NCI-H2171 treated with DMSO at 0.1 percent for 48 hours (cell line): Measurements from ENCODE around the gene NHERF2.

Source experiments
- DNase-seq: peaks from one replicate; lab custom pipeline; 2025; lab: John Stamatoyannopoulos, UW

The NHERF2 gene

GRCh38 chr16:2061023-2061422 lies 34.3 kb downstream of the NHERF2 start:
- no peak for DNase-seq

GRCh38 chr16:2061526-2061925 lies 34.8 kb downstream of the NHERF2 start:
- no peak for DNase-seq

GRCh38 chr16:2062801-2063200 lies 36.1 kb downstream of the NHERF2 start:
- DNase-seq = no peak

GRCh38 chr16:2063861-2064260 lies 37.2 kb downstream of the NHERF2 start:
- no peak for DNase-seq

- DNase-seq = no peak
Observed at GRCh38 chr16:2064368-2064945, 37.8 kb downstream of the NHERF2 start.

- DNase-seq = no peak
Observed at GRCh38 chr16:2066139-2066538, 39.4 kb downstream of the NHERF2 start.

- no peak for DNase-seq
Observed at GRCh38 chr16:2070576-2071453, 44.1 kb downstream of the NHERF2 start.

DNA sequence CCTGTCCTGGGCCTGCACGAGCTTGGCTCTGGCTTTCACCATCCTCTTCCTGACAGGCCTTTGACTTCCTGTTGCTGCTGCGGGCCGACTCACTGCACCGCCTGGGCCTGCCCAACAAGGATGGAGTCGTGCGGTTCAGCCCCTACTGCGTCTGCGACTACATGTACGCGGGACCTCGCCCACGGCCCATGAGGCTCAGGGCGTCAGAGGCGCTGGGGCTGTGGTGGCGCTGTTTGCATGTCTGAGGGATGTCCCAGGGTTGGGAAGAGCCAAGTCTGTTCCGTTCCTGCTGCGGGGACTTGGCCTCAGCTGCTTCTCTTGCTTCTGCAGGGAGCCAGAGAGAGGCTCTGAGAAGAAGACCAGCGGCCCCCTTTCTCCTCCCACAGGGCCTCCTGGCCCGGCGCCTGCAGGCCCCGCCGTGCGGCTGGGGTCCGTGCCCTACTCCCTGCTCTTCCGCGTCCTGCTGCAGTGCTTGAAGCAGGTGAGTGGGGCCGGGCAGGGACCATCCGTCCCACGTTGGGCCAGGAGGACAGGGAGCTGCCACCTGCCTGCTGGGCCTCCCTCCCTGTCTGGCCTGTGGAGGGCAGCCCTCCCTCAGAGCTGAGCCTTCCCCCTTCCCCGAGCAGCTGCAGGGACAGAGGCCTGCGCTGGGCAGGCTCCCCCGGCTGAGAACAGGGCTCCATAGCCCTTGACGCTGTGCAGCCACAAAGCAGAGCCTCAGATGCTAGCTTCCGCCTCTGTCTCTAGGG lies 44.9 kb downstream of the NHERF2 start:
- no peak for DNase-seq

- no peak for DNase-seq
Observed at GRCh38 chr16:2072926-2073325, 46.2 kb downstream of the NHERF2 start.

DNA sequence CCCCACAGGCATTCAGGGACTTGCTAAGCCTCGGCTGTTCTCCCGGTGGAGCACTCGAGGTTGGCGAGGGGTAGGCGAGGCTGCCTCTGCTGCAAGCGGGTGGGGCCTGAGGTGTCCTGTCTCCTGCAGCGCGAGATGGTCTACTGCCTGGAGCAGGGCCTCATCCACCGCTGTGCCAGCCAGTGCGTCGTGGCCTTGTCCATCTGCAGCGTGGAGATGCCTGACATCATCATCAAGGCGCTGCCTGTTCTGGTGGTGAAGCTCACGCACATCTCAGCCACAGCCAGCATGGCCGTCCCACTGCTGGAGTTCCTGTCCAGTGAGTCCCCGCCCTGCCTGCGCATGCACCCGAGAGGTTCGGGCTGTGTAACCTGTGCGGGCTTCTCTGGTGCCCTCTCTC lies 47.4 kb downstream of the NHERF2 start:
- DNase-seq = no peak

DNA sequence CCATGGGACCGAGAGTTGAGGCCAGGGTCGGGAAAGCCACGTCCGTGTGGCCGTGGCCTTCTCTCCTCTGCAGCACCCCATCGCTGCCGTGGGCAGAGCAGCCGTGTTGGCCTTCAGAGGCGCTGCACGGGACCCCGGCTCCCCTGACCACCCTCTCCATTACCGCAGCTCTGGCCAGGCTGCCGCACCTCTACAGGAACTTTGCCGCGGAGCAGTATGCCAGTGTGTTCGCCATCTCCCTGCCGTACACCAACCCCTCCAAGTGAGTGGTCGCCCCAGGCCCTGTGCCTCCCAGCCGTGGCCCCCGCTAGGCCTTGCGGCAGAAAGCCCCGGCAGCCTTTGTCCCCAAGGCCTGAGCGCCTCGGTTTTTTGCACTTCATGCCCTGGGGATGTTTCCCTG lies 48.9 kb downstream of the NHERF2 start:
- DNase-seq = no peak

DNA sequence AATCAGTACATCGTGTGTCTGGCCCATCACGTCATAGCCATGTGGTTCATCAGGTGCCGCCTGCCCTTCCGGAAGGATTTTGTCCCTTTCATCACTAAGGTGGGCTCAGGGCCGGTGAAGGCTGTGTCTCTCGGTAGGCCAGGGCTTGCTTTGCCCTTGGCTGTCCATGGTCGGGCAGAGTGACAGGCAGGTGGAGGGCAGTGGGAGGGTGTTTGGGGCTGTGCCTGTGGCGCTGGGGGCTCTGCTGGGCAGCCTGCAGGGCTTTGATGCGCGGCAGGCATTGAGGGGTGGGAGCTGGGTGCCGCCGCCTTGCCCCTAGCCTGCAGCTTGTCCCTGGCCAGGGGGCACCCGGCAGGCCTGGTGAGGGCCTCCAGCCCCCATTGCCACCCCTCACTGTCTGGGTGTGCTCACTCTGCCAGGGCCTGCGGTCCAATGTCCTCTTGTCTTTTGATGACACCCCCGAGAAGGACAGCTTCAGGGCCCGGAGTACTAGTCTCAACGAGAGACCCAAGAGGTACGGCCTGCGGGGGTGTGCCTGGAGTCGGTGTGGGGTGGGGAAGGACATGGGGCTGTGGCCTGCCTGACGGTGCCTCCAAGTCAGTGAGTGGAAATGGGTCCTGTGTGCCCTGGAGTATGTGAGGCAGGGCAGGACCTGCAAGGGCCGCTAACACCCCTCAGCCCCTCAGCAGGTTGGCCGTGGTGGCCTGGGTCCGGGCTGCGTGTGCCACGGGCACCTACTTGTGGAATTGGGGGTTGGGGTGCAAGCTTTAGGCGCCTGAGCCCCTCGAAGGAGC lies 49.6 kb downstream of the NHERF2 start:
- no peak for DNase-seq

GRCh38 chr16:2077016-2077415 lies 50.3 kb downstream of the NHERF2 start:
- no peak for DNase-seq

DNA sequence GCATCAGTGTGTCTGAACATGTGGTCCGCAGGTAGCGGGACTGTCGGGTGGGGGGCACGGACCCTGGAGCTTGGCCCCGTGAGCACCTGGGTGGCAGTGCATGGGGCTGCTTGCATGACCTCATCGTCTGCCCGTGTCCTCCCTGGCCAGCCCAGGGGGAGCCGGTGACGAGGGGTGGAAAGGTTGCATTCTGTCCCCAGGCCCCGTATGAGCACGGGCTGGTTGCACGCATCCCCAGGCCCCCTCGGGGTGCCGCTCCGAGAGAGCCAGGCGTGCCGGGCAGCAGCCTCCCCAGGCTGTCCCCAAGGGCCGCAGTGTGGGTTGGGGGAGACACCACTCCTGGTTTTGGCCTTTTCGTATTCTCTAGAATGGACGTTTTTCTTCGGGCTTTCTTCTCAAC lies 51.0 kb downstream of the NHERF2 start:
- DNase-seq = no peak

DNA sequence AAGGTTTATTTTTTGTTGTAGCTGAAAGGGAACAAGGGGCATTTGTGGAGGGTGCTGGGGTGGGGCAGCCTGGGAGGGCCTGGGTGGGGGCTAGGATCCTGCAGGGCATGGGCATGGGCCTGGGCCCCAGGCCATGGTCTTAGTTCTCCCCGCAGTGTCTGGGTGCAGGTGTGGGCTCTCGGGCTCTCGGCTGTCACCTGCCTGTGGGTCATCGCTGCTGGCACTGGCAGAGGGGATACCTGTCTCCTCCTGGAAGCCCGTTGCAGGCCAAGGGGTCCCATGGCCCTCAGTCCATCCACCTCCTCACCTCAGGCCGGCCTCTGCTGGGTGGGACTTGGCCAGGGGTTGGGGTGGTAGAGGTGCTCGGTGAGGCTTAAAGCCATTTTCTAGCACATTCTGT lies 51.4 kb downstream of the NHERF2 start:
- DNase-seq = no peak

DNA sequence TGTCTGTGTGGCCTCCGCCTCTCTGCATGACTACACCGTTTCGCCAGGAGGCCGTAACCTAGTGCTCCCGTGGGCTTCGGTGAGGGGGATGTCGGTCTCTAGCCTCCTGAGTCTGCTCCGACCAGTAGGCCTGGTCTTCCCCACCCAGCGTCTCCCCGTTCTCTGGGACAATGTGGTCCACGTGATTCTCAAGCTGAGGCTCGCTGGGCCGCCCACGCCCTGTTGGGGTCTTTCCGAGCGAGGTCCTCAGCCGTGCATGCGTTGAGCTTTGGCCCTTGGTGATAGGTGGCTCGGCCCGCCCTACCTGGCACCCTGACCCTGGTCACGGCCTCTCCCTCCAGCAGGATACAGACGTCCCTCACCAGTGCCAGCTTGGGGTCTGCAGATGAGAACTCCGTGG lies 52.0 kb downstream of the NHERF2 start:
- DNase-seq = no peak

- DNase-seq = no peak
Observed at GRCh38 chr16:2079311-2079800, 52.7 kb downstream of the NHERF2 start.

DNA sequence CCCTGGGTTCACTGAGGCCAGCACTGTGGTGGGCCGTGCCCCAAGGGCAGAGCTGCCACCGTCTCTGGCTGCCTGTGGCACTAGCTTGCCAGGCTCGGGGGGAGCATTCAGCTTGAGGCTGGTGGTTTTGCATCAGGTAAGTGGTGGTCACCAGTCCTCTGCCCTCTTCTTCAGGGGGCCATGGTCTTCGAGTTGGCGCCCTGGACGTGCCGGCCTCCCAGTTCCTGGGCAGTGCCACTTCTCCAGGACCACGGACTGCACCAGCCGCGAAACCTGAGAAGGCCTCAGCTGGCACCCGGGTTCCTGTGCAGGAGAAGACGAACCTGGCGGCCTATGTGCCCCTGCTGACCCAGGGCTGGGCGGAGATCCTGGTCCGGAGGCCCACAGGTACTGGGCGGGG lies 53.3 kb downstream of the NHERF2 start:
- no peak for DNase-seq

DNA sequence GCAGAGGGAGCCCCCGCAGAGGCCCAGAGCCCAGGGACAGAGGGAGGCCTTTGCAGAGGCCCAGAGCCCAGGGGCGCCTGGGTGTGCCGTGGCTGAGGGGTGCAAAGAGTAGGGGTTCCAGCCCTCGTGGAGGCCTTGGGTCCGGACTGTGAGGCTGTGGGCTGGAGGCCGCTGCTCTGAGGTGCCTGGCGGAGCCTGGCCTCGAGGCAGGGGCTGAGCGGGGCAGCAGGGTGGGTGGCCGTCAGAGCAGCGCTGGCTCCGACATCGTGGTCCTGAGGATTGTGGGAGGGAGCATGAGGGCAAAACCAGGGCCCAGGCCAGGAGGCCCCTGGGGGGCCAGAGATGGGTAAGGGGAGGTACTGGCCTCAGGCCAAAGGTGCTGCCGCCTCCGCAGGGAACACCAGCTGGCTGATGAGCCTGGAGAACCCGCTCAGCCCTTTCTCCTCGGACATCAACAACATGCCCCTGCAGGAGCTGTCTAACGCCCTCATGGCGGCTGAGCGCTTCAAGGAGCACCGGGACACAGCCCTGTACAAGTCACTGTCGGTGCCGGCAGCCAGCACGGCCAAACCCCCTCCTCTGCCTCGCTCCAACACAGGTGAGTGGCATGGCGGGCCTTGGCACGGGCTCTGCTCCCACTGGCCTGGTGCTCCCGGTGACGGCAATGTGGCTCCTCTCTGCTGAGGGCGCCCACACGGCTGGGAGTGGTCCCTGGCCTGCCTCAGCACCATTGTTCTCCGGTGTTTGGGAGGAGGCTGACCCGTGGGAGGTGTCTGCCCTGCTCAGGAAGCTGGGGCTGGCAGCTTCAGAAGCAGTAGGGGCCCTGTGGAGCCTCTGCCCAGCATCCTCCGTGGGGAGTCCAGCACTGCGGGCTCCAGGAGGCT lies 54.7 kb downstream of the NHERF2 start:
- DNase-seq = no peak

GRCh38 chr16:2082171-2082982 lies 55.7 kb downstream of the NHERF2 start:
- no peak for DNase-seq
